Measurements from ENCODE around the gene ACSS3.

Gene ACSS3

DNA sequence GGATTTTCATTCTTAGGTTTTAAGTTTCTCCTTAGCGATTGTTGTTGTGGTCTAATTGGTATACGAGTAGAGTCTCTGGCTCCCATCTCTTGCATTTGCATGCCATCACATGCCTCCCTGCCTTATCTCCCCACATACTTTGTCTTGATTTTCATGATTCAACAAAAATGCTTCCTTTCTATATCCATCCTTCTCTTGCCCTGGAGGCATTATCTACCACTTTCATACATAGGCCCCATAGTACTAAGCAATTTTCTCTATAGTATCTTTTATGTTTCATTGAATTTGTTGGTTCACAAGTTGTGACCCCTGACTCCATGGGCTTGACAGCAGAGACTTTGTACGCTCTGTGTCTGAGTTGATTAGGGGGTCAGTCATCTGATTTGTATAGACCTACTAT is 226.1 kb downstream of the ACSS3 start:
- FAIRE-seq: no peak

All from A204.1 (cell line).